Adrenal gland (tissue), 5 donors: ENCODE data around the gene ELMOD1.
A peak's percentile ranks its signal among the peaks of the same experiment; 100 is the strongest.
"Not testable (repeated sequence)": the region's sequence is repeated elsewhere in the genome, so short reads cannot be mapped to it uniquely, and the experiment has no call there.

Experiments used
- POLR2A ChIP-seq, 2 donors: fragments of 450-650 bp; IDR thresholded peaks; one replicate each; pipeline ENCODE4 v1.6.1; 2017; ENCODE audit warnings: antibody characterized with exemption in 2 of 2, mild to moderate bottlenecking in 2 of 2, moderate library complexity in 1 of 2
- TF ChIP-seq, protein P1 (sequence below), 6 experiments: fragments of 450-650 bp in 4 of 6; fragments of 200-600 bp in 2 of 6; sonication (generic) in 1 of 6; IDR thresholded peaks; 1 replicate in 5 of 6; 2 replicates in 1 of 6; pipeline versions ENCODE4 v1.5.1 to v1.8.0; 2016 to 2021; ENCODE audit warnings: antibody characterized with exemption in 6 of 6, mild to moderate bottlenecking in 2 of 6, moderate library complexity in 1 of 6
- donor health status: DM: no; HTN: no; CAD: no.

GRCh38 chr11:107576497-107577345, 14.2 kb upstream of the ELMOD1 start:
- TF ChIP-seq, protein P1, sequence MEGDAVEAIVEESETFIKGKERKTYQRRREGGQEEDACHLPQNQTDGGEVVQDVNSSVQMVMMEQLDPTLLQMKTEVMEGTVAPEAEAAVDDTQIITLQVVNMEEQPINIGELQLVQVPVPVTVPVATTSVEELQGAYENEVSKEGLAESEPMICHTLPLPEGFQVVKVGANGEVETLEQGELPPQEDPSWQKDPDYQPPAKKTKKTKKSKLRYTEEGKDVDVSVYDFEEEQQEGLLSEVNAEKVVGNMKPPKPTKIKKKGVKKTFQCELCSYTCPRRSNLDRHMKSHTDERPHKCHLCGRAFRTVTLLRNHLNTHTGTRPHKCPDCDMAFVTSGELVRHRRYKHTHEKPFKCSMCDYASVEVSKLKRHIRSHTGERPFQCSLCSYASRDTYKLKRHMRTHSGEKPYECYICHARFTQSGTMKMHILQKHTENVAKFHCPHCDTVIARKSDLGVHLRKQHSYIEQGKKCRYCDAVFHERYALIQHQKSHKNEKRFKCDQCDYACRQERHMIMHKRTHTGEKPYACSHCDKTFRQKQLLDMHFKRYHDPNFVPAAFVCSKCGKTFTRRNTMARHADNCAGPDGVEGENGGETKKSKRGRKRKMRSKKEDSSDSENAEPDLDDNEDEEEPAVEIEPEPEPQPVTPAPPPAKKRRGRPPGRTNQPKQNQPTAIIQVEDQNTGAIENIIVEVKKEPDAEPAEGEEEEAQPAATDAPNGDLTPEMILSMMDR (IDR thresholded peaks at IDR 0.05): peak; percentile 36 to 81 (median 70)
- not testable (repeated sequence) for TF ChIP-seq POLR2A (IDR thresholded peaks at IDR 0.05)
